Measurements from ENCODE around the gene PODXL. TPM values are rescaled to one million over a fixed set of nuclear protein-coding genes. Genes with fewer than 3 reads are reported as not detected.

PODXL gene
- total RNA-seq, 4 donors from 2014 or later = 7.5 to 40.4 (median 15.2) TPM

DNA sequence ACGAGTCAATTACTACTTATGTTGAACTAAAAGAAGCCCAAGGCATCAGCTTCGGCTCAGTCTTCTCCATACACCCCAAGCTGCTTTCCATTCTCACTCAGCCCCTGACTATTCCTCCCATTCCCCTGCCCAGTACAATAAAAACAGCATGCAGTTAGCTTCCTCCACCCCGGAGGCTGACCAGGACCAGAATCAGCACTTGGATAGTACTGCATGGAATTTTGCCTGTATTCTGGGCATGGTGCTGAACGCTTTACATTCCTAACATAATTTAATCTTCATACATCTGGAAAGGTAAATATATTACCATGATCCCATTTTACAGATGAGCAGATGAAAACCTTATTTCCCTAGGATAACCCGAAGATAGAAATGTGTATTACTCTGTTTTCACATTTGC lies 7.5 kb upstream of the PODXL start:
- TF ChIP-seq, protein P1, sequence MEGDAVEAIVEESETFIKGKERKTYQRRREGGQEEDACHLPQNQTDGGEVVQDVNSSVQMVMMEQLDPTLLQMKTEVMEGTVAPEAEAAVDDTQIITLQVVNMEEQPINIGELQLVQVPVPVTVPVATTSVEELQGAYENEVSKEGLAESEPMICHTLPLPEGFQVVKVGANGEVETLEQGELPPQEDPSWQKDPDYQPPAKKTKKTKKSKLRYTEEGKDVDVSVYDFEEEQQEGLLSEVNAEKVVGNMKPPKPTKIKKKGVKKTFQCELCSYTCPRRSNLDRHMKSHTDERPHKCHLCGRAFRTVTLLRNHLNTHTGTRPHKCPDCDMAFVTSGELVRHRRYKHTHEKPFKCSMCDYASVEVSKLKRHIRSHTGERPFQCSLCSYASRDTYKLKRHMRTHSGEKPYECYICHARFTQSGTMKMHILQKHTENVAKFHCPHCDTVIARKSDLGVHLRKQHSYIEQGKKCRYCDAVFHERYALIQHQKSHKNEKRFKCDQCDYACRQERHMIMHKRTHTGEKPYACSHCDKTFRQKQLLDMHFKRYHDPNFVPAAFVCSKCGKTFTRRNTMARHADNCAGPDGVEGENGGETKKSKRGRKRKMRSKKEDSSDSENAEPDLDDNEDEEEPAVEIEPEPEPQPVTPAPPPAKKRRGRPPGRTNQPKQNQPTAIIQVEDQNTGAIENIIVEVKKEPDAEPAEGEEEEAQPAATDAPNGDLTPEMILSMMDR (IDR thresholded peaks at IDR 0.05) = no peak
- TF ChIP-seq POLR2A (IDR thresholded peaks at IDR 0.05) = no peak
- H3K27me3 ChIP-seq = no peaks in the 10 kb centered on the region
- H3K9me3 ChIP-seq = no peaks in the 10 kb centered on the region

DNA sequence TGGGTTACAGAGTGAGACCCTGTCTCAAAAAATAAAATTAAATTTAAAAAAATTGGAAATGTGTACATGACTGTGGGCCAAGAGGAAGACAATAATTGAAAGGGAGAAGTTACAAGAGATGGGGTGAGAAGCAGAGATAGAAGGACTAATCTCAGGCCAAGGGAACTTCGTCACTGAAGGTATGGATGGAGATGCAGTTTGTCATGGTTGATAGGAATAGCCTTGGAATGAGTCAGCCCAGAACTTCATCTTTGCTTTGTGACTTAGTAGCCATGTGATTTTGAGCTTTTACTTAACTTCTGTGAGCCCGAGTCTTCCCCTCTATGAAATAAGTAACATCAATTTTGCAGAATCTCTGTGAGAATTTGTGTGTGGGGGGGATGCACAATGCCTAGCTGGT lies 6.5 kb upstream of the PODXL start:
- H3K36me3 ChIP-seq = no peaks in the 10 kb centered on the region
- H3K27ac ChIP-seq = no peak overlapping the region
- no peaks in the 10 kb centered on the region for H3K27me3 ChIP-seq
- H3K4me1 ChIP-seq = peaks cover 0 to under 1% (median 0%) of the 10 kb centered on the region in 4 donors
- TF ChIP-seq, protein P1 (IDR thresholded peaks at IDR 0.05) = no peak
- TF ChIP-seq POLR2A (IDR thresholded peaks at IDR 0.05) = no peak
- no peak for DNase-seq
- no peak overlapping the region for H3K4me3 ChIP-seq
- no peaks in the 10 kb centered on the region for H3K9me3 ChIP-seq

More for the DNA sequence above, 7.5 kb upstream of the PODXL start:
- Histone ChIP-seq H3K4me3 (no peak overlapping the region), H3K27ac (no peak overlapping the region), H3K36me3 (no peaks in the 10 kb centered on the region), H3K4me1 (no peaks in the 10 kb centered on the region)
- DNase-seq = no peak

DNA sequence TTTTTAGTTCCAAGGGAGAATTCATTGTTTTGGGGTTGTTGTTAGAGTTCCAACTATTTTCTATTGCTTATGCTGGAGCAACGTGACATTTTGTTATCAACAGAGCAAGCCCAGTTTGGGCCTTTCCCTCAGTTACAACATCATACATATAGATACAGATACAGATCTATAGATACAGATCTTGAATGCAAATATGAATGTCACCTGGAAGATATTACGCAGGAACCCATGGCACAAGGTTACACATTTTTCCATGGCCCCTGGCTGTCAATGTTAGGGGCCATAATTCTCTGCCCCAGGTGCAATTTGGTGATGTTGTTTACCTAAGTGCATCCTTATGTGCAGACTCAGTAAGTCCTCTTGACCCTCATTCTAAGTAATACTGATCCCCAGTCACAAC lies 3.6 kb upstream of the PODXL start:
- no peaks in the 10 kb centered on the region for H3K36me3 ChIP-seq
- H3K27me3 ChIP-seq = no peaks in the 10 kb centered on the region
- H3K4me1 ChIP-seq = peaks cover 0 to 24% (median 7%) of the 10 kb centered on the region in 4 donors
- DNase-seq = no peak
- no peak overlapping the region for H3K4me3 ChIP-seq
- no peak for TF ChIP-seq POLR2A (IDR thresholded peaks at IDR 0.05)
- TF ChIP-seq, protein P1 (IDR thresholded peaks at IDR 0.05) = no peak
- H3K9me3 ChIP-seq = no peaks in the 10 kb centered on the region
- no peak overlapping the region for H3K27ac ChIP-seq

DNA sequence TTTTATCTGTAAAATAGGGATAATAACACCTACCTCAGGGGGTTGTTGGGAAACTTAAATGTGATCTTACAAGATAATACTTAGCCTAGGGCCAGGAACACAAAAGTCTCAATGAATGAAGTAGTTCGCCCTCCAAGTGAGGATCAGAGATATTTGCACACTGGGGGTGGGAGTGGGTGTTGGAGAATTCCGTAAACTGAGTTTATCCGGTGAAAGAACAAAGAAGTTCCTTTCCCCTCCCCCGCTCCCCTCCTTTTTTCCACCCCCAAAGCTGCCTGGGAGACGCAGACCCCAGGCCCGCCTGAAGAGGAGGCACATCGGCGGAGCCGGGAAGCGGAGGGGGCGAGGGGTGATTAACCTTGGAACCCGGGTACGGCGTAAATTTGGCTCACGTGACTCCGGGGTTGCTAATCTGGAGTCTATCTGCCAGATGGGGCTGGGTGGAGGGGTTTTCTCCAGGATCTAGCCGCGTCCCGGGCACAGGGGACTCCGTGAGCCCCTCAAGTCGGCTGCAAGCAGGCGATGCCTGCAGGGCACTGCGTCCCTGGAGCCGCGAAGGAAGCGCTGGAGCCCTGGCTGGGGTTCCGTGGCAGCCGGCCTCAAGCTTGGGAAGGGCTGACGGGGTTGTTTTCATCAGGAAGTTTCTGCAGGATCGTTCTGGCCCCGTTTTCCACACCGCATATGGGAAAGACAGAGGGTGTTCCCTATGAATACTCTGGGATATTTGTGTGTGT lies 1.4 kb upstream of the PODXL start:
- no peak overlapping the region for H3K27ac ChIP-seq

DNA sequence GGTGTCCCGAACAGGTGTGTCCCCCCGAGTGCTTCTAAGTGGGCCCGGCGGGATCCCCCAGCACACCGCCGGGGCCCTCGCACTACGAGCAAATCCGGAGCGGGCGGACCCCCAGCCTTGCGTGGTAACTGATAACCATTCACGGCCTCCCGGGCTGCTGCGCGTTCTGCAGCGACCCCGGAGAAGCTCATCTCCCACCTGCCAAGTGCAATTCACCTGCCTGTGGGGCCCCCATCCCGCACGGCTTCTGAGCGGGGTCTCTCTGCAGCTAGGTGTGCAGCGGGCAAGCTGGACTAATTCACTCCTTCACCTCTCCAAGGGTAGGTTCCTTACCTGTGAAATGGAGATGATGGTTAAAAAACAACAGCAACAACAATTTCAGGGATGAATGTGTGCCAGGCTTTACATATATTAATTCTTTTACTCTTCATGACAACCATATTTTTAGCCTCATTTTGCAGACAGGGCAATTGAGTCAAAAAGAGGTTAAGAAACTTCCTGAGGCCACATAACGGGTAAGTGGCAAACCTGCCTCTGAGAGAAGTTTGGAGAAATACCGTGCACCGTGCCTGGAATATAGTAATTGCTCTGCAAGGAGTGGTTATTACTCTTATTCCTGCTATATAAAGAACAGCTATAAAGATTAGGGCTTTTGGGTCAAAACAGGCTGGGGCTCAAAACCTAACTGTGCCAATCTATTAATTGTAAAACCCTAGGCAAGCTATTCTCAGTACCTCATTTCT lies 652 bp upstream of the PODXL start:
- Histone ChIP-seq H3K9me3 (no peaks in the 10 kb centered on the region), H3K27me3 (no peaks in the 10 kb centered on the region), H3K4me3 (peak overlapping the region; percentile 42 to 73 (median 64)), H3K27ac (peak overlapping the region in 3 of 4 donors; percentile 26 to 62 (median 31)), H3K4me1 (peaks cover 0 to 26% (median 7%) of the 10 kb centered on the region in 4 donors), H3K36me3 (no peaks in the 10 kb centered on the region)
- DNase-seq = no peak
- no peak for TF ChIP-seq POLR2A (IDR thresholded peaks at IDR 0.05)
- TF ChIP-seq, protein P1 (IDR thresholded peaks at IDR 0.05) = no peak

More for the DNA sequence above, 1.4 kb upstream of the PODXL start:
- Histone ChIP-seq H3K9me3 (no peaks in the 10 kb centered on the region), H3K4me3 (peak overlapping the region; percentile 5 to 59 (median 20)), H3K27me3 (no peaks in the 10 kb centered on the region), H3K4me1 (peaks cover 0 to 26% (median 7%) of the 10 kb centered on the region in 4 donors), H3K36me3 (no peaks in the 10 kb centered on the region)
- no peak for DNase-seq
- TF ChIP-seq, protein P1 (IDR thresholded peaks at IDR 0.05) = no peak
- TF ChIP-seq POLR2A (IDR thresholded peaks at IDR 0.05) = no peak
